Astrocyte (in vitro differentiated cells and primary cell): ENCODE results near the gene PNPO.

ENCODE experiments used
- CTCF ChIP-seq: IDR thresholded peaks from 2 replicates; pipeline ENCODE4 v1.5.1; 2011; ENCODE audit warnings: low read depth, mild to moderate bottlenecking, inconsistent platforms, low read length, moderate library complexity; ENCODE audit not compliant: insufficient read depth
- EZH2 ChIP-seq: IDR thresholded peaks from 2 replicates; pipeline ENCODE4 v1.6.1; 2012; ENCODE audit warnings: mild to moderate bottlenecking, low read length, inconsistent platforms; ENCODE audit not compliant: insufficient read depth

GRCh38 chr17:47946929-47947397 is 5.6 kb downstream of the PNPO start:
- TF ChIP-seq CTCF (peak; percentile 90), EZH2 (no peak)
